ENCODE measurements around the gene UXS1. TPM values are rescaled to one million over a fixed set of nuclear protein-coding genes. Genes with fewer than 3 reads are reported as not detected.
"Not testable (repeated sequence)": the region's sequence is repeated elsewhere in the genome, so short reads cannot be mapped to it uniquely, and the experiment has no call there.

Gene UXS1
- total RNA-seq, 2 donors from 2014 or later = 43.0 to 44.6 TPM

DNA sequence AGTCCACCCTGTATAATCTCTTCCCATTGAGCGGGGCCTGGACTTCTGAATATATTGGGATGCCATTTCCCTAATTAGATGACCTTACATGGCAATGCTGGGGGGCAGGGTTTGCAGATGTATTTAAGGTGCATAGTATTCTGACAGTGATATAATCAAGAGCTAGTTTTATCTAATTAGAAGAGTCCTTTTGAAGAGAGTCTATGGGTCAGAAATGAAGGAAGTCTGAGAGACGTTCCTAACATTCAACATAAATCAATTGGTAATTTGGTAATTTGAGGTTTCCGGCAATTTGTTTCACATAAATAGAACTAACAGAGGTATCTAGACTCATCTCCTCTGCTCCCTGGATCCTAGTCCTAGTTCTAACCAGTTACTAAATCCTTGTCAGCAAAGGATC, 25.7 kb upstream of the UXS1 start:
- TF ChIP-seq, protein P1, sequence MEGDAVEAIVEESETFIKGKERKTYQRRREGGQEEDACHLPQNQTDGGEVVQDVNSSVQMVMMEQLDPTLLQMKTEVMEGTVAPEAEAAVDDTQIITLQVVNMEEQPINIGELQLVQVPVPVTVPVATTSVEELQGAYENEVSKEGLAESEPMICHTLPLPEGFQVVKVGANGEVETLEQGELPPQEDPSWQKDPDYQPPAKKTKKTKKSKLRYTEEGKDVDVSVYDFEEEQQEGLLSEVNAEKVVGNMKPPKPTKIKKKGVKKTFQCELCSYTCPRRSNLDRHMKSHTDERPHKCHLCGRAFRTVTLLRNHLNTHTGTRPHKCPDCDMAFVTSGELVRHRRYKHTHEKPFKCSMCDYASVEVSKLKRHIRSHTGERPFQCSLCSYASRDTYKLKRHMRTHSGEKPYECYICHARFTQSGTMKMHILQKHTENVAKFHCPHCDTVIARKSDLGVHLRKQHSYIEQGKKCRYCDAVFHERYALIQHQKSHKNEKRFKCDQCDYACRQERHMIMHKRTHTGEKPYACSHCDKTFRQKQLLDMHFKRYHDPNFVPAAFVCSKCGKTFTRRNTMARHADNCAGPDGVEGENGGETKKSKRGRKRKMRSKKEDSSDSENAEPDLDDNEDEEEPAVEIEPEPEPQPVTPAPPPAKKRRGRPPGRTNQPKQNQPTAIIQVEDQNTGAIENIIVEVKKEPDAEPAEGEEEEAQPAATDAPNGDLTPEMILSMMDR (conservative IDR thresholded peaks at IDR 0.05) = no peak
- WGBS, 2 experiments (ENCODE audit: insufficient coverage in 1 of 2, insufficient read length in 1 of 2) = 91 to 100% methylated on average over 2 to 3 of the region's 3 CpGs
- H3K36me3 ChIP-seq (ENCODE audit: control insufficient read depth, insufficient read depth, low read length) = no peaks in the 10 kb centered on the region
- peaks cover 19% of the 10 kb centered on the region for H3K4me1 Mint-ChIP-seq
- no peak overlapping the region for H3K27ac Mint-ChIP-seq
- no peaks in the 10 kb centered on the region for H3K27me3 ChIP-seq (ENCODE audit: control insufficient read depth, insufficient read depth, low read length, poor library complexity, severe bottlenecking)
- H3K9me3 Mint-ChIP-seq = peaks cover 2% of the 10 kb centered on the region
- no peaks in the 10 kb centered on the region for H3K9me3 ChIP-seq (ENCODE audit: control insufficient read depth, low read length)
- H3K4me1 ChIP-seq (ENCODE audit: control insufficient read depth, insufficient read depth, low read length) = no peaks in the 10 kb centered on the region
- H3K9ac ChIP-seq (ENCODE audit: extremely low read depth, low read length, poor library complexity, severe bottlenecking) = no peak overlapping the region
- no peak overlapping the region for H3K4me3 ChIP-seq (ENCODE audit: low read length)
- no peaks in the 10 kb centered on the region for H3K36me3 Mint-ChIP-seq (ENCODE audit: low read depth)
- no peak overlapping the region for H3K4me3 Mint-ChIP-seq
- no peaks in the 10 kb centered on the region for H3K27me3 Mint-ChIP-seq (ENCODE audit: insufficient read depth)
- H3K27ac ChIP-seq (ENCODE audit: low read depth, low read length) = no peak overlapping the region
- DNase-seq = no peak

GRCh38 chr2:106219157-106219556, 25.1 kb upstream of the UXS1 start:
- H3K9ac ChIP-seq (ENCODE audit: extremely low read depth, low read length, poor library complexity, severe bottlenecking); H3K4me1 ChIP-seq (ENCODE audit: control insufficient read depth, insufficient read depth, low read length); H3K27me3 Mint-ChIP-seq (ENCODE audit: insufficient read depth); H3K27ac Mint-ChIP-seq; H3K4me3 Mint-ChIP-seq; H3K36me3 ChIP-seq (ENCODE audit: control insufficient read depth, insufficient read depth, low read length); DNase-seq; H3K27me3 ChIP-seq (ENCODE audit: control insufficient read depth, insufficient read depth, low read length, poor library complexity, severe bottlenecking); H3K27ac ChIP-seq (ENCODE audit: low read depth, low read length); H3K36me3 Mint-ChIP-seq (ENCODE audit: low read depth); H3K9me3 Mint-ChIP-seq; H3K4me3 ChIP-seq (ENCODE audit: low read length); H3K9me3 ChIP-seq (ENCODE audit: control insufficient read depth, low read length): not testable (repeated sequence)
- 97% methylated on average over 4 of the region's 8 CpGs; no CpG with 5 or more reads in 1 of the 2 experiments for WGBS, 2 experiments (ENCODE audit: insufficient coverage in 1 of 2, insufficient read length in 1 of 2)
- H3K4me1 Mint-ChIP-seq = peaks cover 19% of the 10 kb centered on the region

DNA sequence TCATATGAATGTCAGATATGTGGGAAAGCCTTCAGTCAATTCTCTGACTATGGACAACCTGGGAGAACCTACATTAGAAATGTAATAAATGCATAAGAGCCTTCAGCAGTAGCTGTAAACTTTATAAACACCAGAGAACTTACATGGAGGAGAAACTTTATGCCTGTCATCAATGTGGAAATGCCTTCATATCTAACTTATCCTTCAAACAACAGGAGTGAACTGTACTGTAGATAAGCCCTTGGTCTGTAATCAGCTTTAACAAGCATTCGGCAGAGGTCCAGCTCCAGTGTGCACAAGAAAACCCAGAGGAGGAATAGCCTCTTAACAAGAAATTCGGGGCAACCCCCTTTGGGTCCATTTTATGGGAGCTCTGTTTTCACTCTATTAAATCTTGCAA, 14.8 kb upstream of the UXS1 start:
- WGBS, 2 experiments (ENCODE audit: insufficient coverage in 1 of 2, insufficient read length in 1 of 2) = 88 to 89% methylated on average over 1 to 2 of the region's 2 CpGs
- Mint-ChIP-seq H3K36me3 (ENCODE audit: low read depth) (no peaks in the 10 kb centered on the region), H3K27ac (no peak overlapping the region)

More for the DNA sequence above, 14.8 kb upstream of the UXS1 start:
- Histone ChIP-seq H3K9ac (ENCODE audit: extremely low read depth, low read length, poor library complexity, severe bottlenecking) (no peak overlapping the region), H3K4me3 (ENCODE audit: low read length) (no peak overlapping the region), H3K36me3 (ENCODE audit: control insufficient read depth, insufficient read depth, low read length) (no peaks in the 10 kb centered on the region), H3K27ac (ENCODE audit: low read depth, low read length) (no peak overlapping the region), H3K4me1 (ENCODE audit: control insufficient read depth, insufficient read depth, low read length) (peaks cover 5% of the 10 kb centered on the region), H3K9me3 (ENCODE audit: control insufficient read depth, low read length) (no peaks in the 10 kb centered on the region), H3K27me3 (ENCODE audit: control insufficient read depth, insufficient read depth, low read length, poor library complexity, severe bottlenecking) (no peaks in the 10 kb centered on the region)
- Mint-ChIP-seq H3K4me3 (no peak overlapping the region), H3K9me3 (peaks cover 19% of the 10 kb centered on the region), H3K27me3 (ENCODE audit: insufficient read depth) (no peaks in the 10 kb centered on the region), H3K4me1 (peaks cover 13% of the 10 kb centered on the region)
- DNase-seq = no peak
- TF ChIP-seq, protein P1 (conservative IDR thresholded peaks at IDR 0.05) = no peak

All from endodermal cell (in vitro differentiated cells).